T follicular helper cell (primary cell): ENCODE results near the gene PLD5.
"Not testable (repeated sequence)": the region's sequence is repeated elsewhere in the genome, so short reads cannot be mapped to it uniquely, and the experiment has no call there.

Source experiments
- DNase-seq: peaks from one replicate; pipeline ENCODE4 v3.0.0-alpha.2; 2020; ENCODE audit warnings: low read depth

PLD5 gene

GRCh38 chr1:242426271-242426905, 98.1 kb downstream of the PLD5 start:
- DNase-seq, result no peak

- DNase-seq, result no peak
Observed at GRCh38 chr1:242425232-242425631, 99.3 kb downstream of the PLD5 start.

- DNase-seq, result no peak
Observed at GRCh38 chr1:242416657-242417056, 107.8 kb downstream of the PLD5 start.

- no peak for DNase-seq
Observed at GRCh38 chr1:242412921-242413320, 111.6 kb downstream of the PLD5 start.

- no peak for DNase-seq
Observed at GRCh38 chr1:242411901-242412300, 112.6 kb downstream of the PLD5 start.

- no peak for DNase-seq
Observed at GRCh38 chr1:242405947-242406346, 118.5 kb downstream of the PLD5 start.

- no peak for DNase-seq
Observed at GRCh38 chr1:242404296-242404695, 120.2 kb downstream of the PLD5 start.

- DNase-seq, result no peak
Observed at GRCh38 chr1:242402956-242403355, 121.5 kb downstream of the PLD5 start.

GRCh38 chr1:242401937-242402336, 122.6 kb downstream of the PLD5 start:
- DNase-seq, result no peak

- no peak for DNase-seq
Observed at GRCh38 chr1:242398351-242398750, 126.1 kb downstream of the PLD5 start.

GRCh38 chr1:242391896-242392295, 132.6 kb downstream of the PLD5 start:
- no peak for DNase-seq

- not testable (repeated sequence) for DNase-seq
Observed at GRCh38 chr1:242376121-242376520, 148.4 kb downstream of the PLD5 start.

GRCh38 chr1:242350446-242350845, 174.1 kb downstream of the PLD5 start:
- DNase-seq, result not testable (repeated sequence)

GRCh38 chr1:242349636-242350035, 174.9 kb downstream of the PLD5 start:
- no peak for DNase-seq

- not testable (repeated sequence) for DNase-seq
Observed at GRCh38 chr1:242330865-242331264, 193.6 kb downstream of the PLD5 start.

- DNase-seq, result not testable (repeated sequence)
Observed at GRCh38 chr1:242327381-242327780, 197.1 kb downstream of the PLD5 start.

- not testable (repeated sequence) for DNase-seq
Observed at GRCh38 chr1:242321981-242322380, 202.5 kb downstream of the PLD5 start.

- DNase-seq, result no peak
Observed at GRCh38 chr1:242318140-242318539, 206.4 kb downstream of the PLD5 start.

- not testable (repeated sequence) for DNase-seq
Observed at GRCh38 chr1:242314865-242315264, 209.6 kb downstream of the PLD5 start.

- DNase-seq, result not testable (repeated sequence)
Observed at GRCh38 chr1:242314085-242314649, 210.3 kb downstream of the PLD5 start.

GRCh38 chr1:242308681-242309080, 215.8 kb downstream of the PLD5 start:
- DNase-seq, result not testable (repeated sequence)

GRCh38 chr1:242293781-242294180, 230.7 kb downstream of the PLD5 start:
- not testable (repeated sequence) for DNase-seq

- not testable (repeated sequence) for DNase-seq
Observed at GRCh38 chr1:242288067-242288466, 236.4 kb downstream of the PLD5 start.
